Vagina (tissue), 2 donors: Measurements from ENCODE around the gene PDE1C.

Source experiments
- POLR2A ChIP-seq, 2 donors: fragments of 450-650 bp; IDR thresholded peaks; one replicate each; pipeline ENCODE4 v1.6.1; 2017; ENCODE audit warnings: antibody characterized with exemption in 2 of 2, mild to moderate bottlenecking in 2 of 2, moderate library complexity in 2 of 2
- POLR2AphosphoS5 ChIP-seq, 2 donors: sonication (generic); formaldehyde crosslinking; IDR thresholded peaks; one replicate each; pipeline ENCODE4 v1.9.0; 2017; ENCODE audit warnings: antibody characterized with exemption in 2 of 2, mild to moderate bottlenecking in 2 of 2, low read depth in 1 of 2; ENCODE audit not compliant: insufficient read depth in 1 of 2
- TF ChIP-seq, protein P1 (sequence below), 3 experiments: fragments of 450-650 bp in 2 of 3; fragments of 200-600 bp in 1 of 3; sonication (generic) in 1 of 3; IDR thresholded peaks; one replicate each; pipeline ENCODE4 v1.5.1; 2017 to 2019; ENCODE audit warnings: antibody characterized with exemption in 3 of 3, mild to moderate bottlenecking in 2 of 3, moderate library complexity in 2 of 3

GRCh38 chr7:31934551-31934950 lies 135.7 kb downstream of the PDE1C start:
- TF ChIP-seq, protein P1, sequence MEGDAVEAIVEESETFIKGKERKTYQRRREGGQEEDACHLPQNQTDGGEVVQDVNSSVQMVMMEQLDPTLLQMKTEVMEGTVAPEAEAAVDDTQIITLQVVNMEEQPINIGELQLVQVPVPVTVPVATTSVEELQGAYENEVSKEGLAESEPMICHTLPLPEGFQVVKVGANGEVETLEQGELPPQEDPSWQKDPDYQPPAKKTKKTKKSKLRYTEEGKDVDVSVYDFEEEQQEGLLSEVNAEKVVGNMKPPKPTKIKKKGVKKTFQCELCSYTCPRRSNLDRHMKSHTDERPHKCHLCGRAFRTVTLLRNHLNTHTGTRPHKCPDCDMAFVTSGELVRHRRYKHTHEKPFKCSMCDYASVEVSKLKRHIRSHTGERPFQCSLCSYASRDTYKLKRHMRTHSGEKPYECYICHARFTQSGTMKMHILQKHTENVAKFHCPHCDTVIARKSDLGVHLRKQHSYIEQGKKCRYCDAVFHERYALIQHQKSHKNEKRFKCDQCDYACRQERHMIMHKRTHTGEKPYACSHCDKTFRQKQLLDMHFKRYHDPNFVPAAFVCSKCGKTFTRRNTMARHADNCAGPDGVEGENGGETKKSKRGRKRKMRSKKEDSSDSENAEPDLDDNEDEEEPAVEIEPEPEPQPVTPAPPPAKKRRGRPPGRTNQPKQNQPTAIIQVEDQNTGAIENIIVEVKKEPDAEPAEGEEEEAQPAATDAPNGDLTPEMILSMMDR (IDR thresholded peaks at IDR 0.05): no peak
- TF ChIP-seq POLR2A (IDR thresholded peaks at IDR 0.05) (no peak), POLR2AphosphoS5 (IDR thresholded peaks at IDR 0.05; ENCODE audit: insufficient read depth in 1 of 2, low read depth in 1 of 2) (no peak)
